Endothelial cell (in vitro differentiated cells): ENCODE data around the gene SLC5A1. TPM values are rescaled to one million over a fixed set of nuclear protein-coding genes. Genes with fewer than 3 reads are reported as not detected.

Experiments
- DNase-seq: peaks from one replicate; pipeline ENCODE4 v3.0.0; 2021; ENCODE audit warnings: low spot score
- H3K27ac Mint-ChIP-seq: one replicate; pipeline ENCODE4 v1.8.0; 2021; ENCODE audit warnings: mixed read lengths, inconsistent platforms; ENCODE audit not compliant: unreplicated experiment
- H3K27me3 Mint-ChIP-seq: one replicate; pipeline ENCODE4 v1.8.0; 2021; ENCODE audit warnings: mild to moderate bottlenecking, moderate library complexity, mixed read lengths, inconsistent platforms; ENCODE audit not compliant: unreplicated experiment
- H3K36me3 Mint-ChIP-seq: one replicate; pipeline ENCODE4 v1.8.0; 2021; ENCODE audit warnings: mild to moderate bottlenecking, low read depth, mixed read lengths, inconsistent platforms; ENCODE audit not compliant: unreplicated experiment
- H3K4me1 Mint-ChIP-seq: one replicate; pipeline ENCODE4 v1.8.0; 2021; ENCODE audit warnings: mild to moderate bottlenecking, mixed read lengths, inconsistent platforms; ENCODE audit not compliant: unreplicated experiment
- H3K4me3 Mint-ChIP-seq: one replicate; pipeline ENCODE4 v1.8.0; 2021; ENCODE audit warnings: mild to moderate bottlenecking, mixed read lengths, inconsistent platforms; ENCODE audit not compliant: unreplicated experiment
- H3K9me3 Mint-ChIP-seq: one replicate; pipeline ENCODE4 v1.8.0; 2021; ENCODE audit warnings: mixed read lengths, inconsistent platforms; ENCODE audit not compliant: unreplicated experiment
- CTCF ChIP-seq: fragments of 200-600 bp; sonication (generic); IDR thresholded peaks from one replicate; pipeline ENCODE4 v1.5.0; 2021; ENCODE audit warnings: antibody characterized with exemption; ENCODE audit not compliant: unreplicated experiment
- total RNA-seq: library from RNA; stranded (reverse); fragmentation: NEBNext Ultra II Directional; extraction: Animal tissue kit (Norgen Biotek cat#: 25700); gene quantifications from one replicate; pipeline ENCODE4 v1.2.1, GENCODE V29; 2021; ENCODE audit not compliant: unreplicated experiment

Gene SLC5A1
- total RNA-seq, 1 donor from 2014 or later: 0.26 TPM

GRCh38 chr22:32021716-32022115, 21.3 kb upstream of the SLC5A1 start:
- Mint-ChIP-seq H3K27me3 (no peaks in the 10 kb centered on the region), H3K9me3 (no peaks in the 10 kb centered on the region), H3K36me3 (no peaks in the 10 kb centered on the region), H3K4me3 (no peak overlapping the region), H3K4me1 (no peaks in the 10 kb centered on the region), H3K27ac (no peak overlapping the region)
- no peak for TF ChIP-seq CTCF
- DNase-seq: no peak

GRCh38 chr22:32023251-32023827, 19.7 kb upstream of the SLC5A1 start:
- TF ChIP-seq CTCF: no peak
- no peak for DNase-seq
- H3K36me3 Mint-ChIP-seq: no peaks in the 10 kb centered on the region
- no peak overlapping the region for H3K4me3 Mint-ChIP-seq
- no peaks in the 10 kb centered on the region for H3K27me3 Mint-ChIP-seq
- H3K27ac Mint-ChIP-seq: no peak overlapping the region
- no peaks in the 10 kb centered on the region for H3K9me3 Mint-ChIP-seq
- H3K4me1 Mint-ChIP-seq: no peaks in the 10 kb centered on the region

GRCh38 chr22:32024796-32025195, 18.3 kb upstream of the SLC5A1 start:
- Mint-ChIP-seq H3K27me3 (no peaks in the 10 kb centered on the region), H3K36me3 (no peaks in the 10 kb centered on the region), H3K4me3 (no peak overlapping the region), H3K27ac (no peak overlapping the region), H3K4me1 (no peaks in the 10 kb centered on the region), H3K9me3 (no peaks in the 10 kb centered on the region)
- TF ChIP-seq CTCF: no peak
- DNase-seq: no peak

GRCh38 chr22:32030518-32031247, 12.4 kb upstream of the SLC5A1 start:
- H3K36me3 Mint-ChIP-seq: no peaks in the 10 kb centered on the region
- DNase-seq: no peak
- H3K27me3 Mint-ChIP-seq: no peaks in the 10 kb centered on the region
- no peak for TF ChIP-seq CTCF
- H3K27ac Mint-ChIP-seq: no peak overlapping the region
- no peaks in the 10 kb centered on the region for H3K4me1 Mint-ChIP-seq
- no peak overlapping the region for H3K4me3 Mint-ChIP-seq
- no peaks in the 10 kb centered on the region for H3K9me3 Mint-ChIP-seq

GRCh38 chr22:32031466-32031865, 11.6 kb upstream of the SLC5A1 start:
- Mint-ChIP-seq H3K36me3 (no peaks in the 10 kb centered on the region), H3K4me3 (no peak overlapping the region), H3K27ac (no peak overlapping the region), H3K27me3 (no peaks in the 10 kb centered on the region), H3K9me3 (no peaks in the 10 kb centered on the region), H3K4me1 (no peaks in the 10 kb centered on the region)
- TF ChIP-seq CTCF: no peak
- DNase-seq: no peak
